Measurements from ENCODE around the gene THSD8.
A peak's percentile ranks its signal among the peaks of the same experiment; 100 is the strongest.

THSD8 gene

GRCh38 chr19:12783291-12783848 is 18.5 kb upstream of the THSD8 start:
- TF ChIP-seq RAD21 (IDR thresholded peaks at IDR 0.05; ENCODE audit: low read depth) (no peak), CREB1 (IDR thresholded peaks at IDR 0.05; ENCODE audit: low read depth) (no peak), YY1 (IDR thresholded peaks at IDR 0.05; ENCODE audit: low read depth) (no peak), CEBPB (IDR thresholded peaks at IDR 0.05) (no peak), TEAD4 (IDR thresholded peaks at IDR 0.05) (no peak), MAX (IDR thresholded peaks at IDR 0.05) (no peak)

- no peak for TF ChIP-seq CREB1 (IDR thresholded peaks at IDR 0.05; ENCODE audit: low read depth)
- peak; percentile 75 for TF ChIP-seq EGR1 (IDR thresholded peaks at IDR 0.05)
- TF ChIP-seq ZBTB7A (IDR thresholded peaks at IDR 0.05; ENCODE audit: low read depth), result peak; percentile 50; the same call in 1 of the 2 replicates
- TF ChIP-seq EP300 (IDR thresholded peaks at IDR 0.05; ENCODE audit: borderline replicate concordance), result peak; percentile 92
- TF ChIP-seq MAX (IDR thresholded peaks at IDR 0.05), result peak; percentile 68
- peak; percentile 50 for TF ChIP-seq NFIC (IDR thresholded peaks at IDR 0.05)
- TF ChIP-seq TAF1 (IDR thresholded peaks at IDR 0.05; ENCODE audit: low read depth), result no peak
- TF ChIP-seq USF1 (IDR thresholded peaks at IDR 0.05), result 0 out of 2 replicates have a peak, but pooled peaks have one; percentile 14
- no peak; the same call in 1 of the 2 replicates for TF ChIP-seq RAD21 (IDR thresholded peaks at IDR 0.05; ENCODE audit: low read depth)
- TF ChIP-seq CEBPB (IDR thresholded peaks at IDR 0.05), result no peak
- peak; percentile 93 for TF ChIP-seq TCF12 (IDR thresholded peaks at IDR 0.05; ENCODE audit: low read depth)
- 0 out of 2 replicates have a peak, but pooled peaks have one; percentile 49 for TF ChIP-seq YY1 (IDR thresholded peaks at IDR 0.05; ENCODE audit: low read depth)
- TF ChIP-seq FOXM1 (IDR thresholded peaks at IDR 0.05; ENCODE audit: borderline replicate concordance, low read depth), result peak; percentile 80
- TF ChIP-seq TEAD4 (IDR thresholded peaks at IDR 0.05), result peak; percentile 94
- no peak for TF ChIP-seq REST (IDR thresholded peaks at IDR 0.05; ENCODE audit: low read depth)
Observed at GRCh38 chr19:12783849-12784393, 17.9 kb upstream of the THSD8 start.

- TF ChIP-seq EGR1 (IDR thresholded peaks at IDR 0.05) (no peak), REST (IDR thresholded peaks at IDR 0.05; ENCODE audit: low read depth) (no peak), ZBTB7A (IDR thresholded peaks at IDR 0.05; ENCODE audit: low read depth) (no peak), TEAD4 (IDR thresholded peaks at IDR 0.05) (no peak), FOXM1 (IDR thresholded peaks at IDR 0.05; ENCODE audit: borderline replicate concordance, low read depth) (no peak), YY1 (IDR thresholded peaks at IDR 0.05; ENCODE audit: low read depth) (no peak), TAF1 (IDR thresholded peaks at IDR 0.05; ENCODE audit: low read depth) (no peak), EP300 (IDR thresholded peaks at IDR 0.05; ENCODE audit: borderline replicate concordance) (no peak)
Observed at GRCh38 chr19:12784394-12784870, 17.4 kb upstream of the THSD8 start.

GRCh38 chr19:12784871-12785430 is 16.9 kb upstream of the THSD8 start:
- TF ChIP-seq CREB1 (IDR thresholded peaks at IDR 0.05; ENCODE audit: low read depth) (no peak), EGR1 (IDR thresholded peaks at IDR 0.05) (no peak), USF1 (IDR thresholded peaks at IDR 0.05) (no peak), MAX (IDR thresholded peaks at IDR 0.05) (no peak), CEBPB (IDR thresholded peaks at IDR 0.05) (no peak), FOXM1 (IDR thresholded peaks at IDR 0.05; ENCODE audit: borderline replicate concordance, low read depth) (no peak), EP300 (IDR thresholded peaks at IDR 0.05; ENCODE audit: borderline replicate concordance) (no peak), REST (IDR thresholded peaks at IDR 0.05; ENCODE audit: low read depth) (no peak), ZBTB7A (IDR thresholded peaks at IDR 0.05; ENCODE audit: low read depth) (no peak), RAD21 (IDR thresholded peaks at IDR 0.05; ENCODE audit: low read depth) (no peak), YY1 (IDR thresholded peaks at IDR 0.05; ENCODE audit: low read depth) (no peak), TEAD4 (IDR thresholded peaks at IDR 0.05) (no peak), TCF12 (IDR thresholded peaks at IDR 0.05; ENCODE audit: low read depth) (no peak), NFIC (IDR thresholded peaks at IDR 0.05) (no peak), TAF1 (IDR thresholded peaks at IDR 0.05; ENCODE audit: low read depth) (no peak)
